Activated CD4-positive, alpha-beta T cell treated with anti-CD3 and anti-CD28 coated beads, Interleukin-2, amount 50 U/mL, for 48 hours (primary cell): Measurements from ENCODE around the gene NCKAP1.
"Not testable (repeated sequence)": the region's sequence is repeated elsewhere in the genome, so short reads cannot be mapped to it uniquely, and the experiment has no call there.

ENCODE experiments used
- DNase-seq, 2 experiments: peaks; one replicate each; pipeline ENCODE4 v3.0.0-alpha.2; 2020

Gene NCKAP1

DNA sequence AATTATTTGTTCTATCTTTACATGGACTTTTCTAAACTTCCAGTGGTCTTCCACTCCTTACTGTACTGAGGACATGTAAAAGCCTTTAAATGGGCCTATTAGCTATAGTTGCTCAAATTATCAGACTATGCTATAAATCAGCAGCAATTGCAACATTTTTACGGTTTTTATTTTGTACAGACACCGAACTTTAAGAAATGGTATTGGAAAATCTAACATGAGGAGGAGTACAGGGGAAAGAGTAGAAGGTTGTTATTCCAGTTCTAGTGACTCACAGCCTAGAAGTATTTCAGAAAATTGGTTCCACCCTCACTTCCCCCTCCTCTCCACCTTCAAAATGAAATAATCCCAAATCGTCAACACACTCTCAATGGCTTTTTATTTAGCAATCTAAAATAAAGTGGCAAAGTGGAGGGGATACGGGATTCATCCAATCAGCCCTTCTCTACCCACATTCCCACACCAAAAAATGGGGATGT is 1.1 kb downstream of the NCKAP1 start:
- no peak for DNase-seq

DNA sequence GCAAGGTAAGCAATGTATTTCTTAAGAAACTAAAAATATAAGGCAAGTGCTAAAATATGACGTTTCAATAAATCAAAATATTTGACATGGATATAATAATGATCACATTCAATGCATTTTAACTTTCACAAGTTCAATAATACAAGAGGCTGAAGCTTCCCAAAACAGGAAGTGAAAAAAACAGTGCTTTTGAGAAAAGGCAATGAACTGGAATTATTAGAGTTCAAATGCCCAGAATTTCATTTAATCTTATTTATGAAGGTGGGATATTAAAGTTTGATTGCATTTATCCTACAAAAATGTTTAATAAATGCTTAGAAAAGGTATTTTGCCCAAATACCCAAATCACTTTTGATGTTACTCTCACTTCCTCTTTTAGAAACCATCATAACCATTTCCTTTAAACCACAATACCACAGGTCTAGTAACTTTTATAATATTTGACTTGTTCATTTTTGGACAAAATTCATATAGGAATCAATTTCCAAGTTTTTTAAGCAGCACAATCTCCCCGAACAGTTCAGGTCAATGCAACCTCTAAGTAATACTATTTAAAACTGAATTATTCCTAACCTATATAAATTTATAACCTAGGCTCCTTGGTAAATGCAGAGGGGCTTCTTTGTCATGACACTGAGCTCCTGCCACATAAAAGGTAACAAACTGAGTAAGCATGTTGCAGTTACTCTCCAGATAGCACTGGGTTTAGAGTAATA is 2.1 kb downstream of the NCKAP1 start:
- DNase-seq, result no peak

DNA sequence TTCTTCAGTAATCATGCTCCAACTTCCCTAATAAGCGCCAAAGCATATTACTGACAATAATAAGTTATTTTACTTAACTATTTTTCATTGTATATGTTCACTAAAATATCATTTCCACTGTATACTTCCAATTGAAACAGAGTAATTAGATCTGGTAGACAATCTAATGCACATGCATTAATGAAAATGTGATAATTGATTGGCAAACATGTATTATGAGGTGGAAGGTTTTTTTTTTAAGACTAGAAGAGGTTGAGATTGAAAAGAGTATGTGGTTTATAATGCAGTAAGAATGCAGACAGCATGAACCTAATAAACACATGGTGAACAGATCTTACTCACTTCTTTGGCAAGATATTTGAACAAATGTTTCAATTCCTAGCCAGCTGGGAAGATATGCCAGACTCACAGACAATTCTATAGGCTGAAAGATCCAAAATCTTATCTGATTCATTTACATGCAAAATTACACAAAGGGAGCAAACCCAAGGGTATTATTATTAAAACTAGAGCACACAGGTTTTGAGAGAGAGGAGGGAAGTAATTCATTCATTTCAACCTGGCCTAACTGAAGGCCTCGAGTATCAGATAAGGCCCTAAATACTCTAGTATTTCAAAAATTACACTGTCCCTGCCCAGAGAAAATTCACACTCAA is 2.8 kb downstream of the NCKAP1 start:
- DNase-seq, result no peak

DNA sequence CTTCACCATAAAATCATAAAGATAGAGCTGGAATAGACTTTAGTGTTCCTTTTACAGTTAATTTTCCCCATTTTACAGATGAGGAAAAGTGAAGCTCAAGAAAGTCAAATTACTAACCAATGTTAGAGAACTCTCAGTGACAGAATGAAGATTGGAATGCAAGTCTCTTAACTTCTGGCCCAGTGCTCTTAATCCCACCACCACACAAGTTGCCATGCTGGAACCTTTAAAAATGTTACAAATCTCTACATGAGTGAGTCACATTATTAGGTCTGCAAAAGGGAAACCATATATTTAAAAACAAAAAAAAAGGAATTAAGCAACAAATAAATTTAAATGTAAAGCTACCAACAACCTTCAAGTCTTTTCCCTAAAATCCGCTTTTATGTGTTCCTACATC is 3.5 kb downstream of the NCKAP1 start:
- no peak for DNase-seq

DNA sequence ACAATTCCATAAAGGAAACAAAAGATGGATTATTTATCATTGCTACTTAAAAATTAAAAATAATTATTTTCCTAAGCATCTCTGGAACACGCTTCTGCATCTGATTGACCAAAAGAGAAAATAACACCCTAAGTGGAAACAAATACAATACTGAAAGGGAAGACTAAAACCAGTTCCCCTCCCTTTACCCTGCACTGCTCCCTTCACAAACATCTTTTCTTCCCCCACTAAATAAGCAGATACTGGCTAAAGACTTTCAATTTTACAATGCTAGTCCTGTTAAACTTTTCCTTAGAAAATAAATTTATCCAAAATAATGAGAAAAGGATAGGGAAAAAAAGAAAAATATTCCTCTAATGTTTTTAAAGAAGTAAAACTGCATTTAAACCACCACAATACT is 4.3 kb downstream of the NCKAP1 start:
- no peak for DNase-seq

DNA sequence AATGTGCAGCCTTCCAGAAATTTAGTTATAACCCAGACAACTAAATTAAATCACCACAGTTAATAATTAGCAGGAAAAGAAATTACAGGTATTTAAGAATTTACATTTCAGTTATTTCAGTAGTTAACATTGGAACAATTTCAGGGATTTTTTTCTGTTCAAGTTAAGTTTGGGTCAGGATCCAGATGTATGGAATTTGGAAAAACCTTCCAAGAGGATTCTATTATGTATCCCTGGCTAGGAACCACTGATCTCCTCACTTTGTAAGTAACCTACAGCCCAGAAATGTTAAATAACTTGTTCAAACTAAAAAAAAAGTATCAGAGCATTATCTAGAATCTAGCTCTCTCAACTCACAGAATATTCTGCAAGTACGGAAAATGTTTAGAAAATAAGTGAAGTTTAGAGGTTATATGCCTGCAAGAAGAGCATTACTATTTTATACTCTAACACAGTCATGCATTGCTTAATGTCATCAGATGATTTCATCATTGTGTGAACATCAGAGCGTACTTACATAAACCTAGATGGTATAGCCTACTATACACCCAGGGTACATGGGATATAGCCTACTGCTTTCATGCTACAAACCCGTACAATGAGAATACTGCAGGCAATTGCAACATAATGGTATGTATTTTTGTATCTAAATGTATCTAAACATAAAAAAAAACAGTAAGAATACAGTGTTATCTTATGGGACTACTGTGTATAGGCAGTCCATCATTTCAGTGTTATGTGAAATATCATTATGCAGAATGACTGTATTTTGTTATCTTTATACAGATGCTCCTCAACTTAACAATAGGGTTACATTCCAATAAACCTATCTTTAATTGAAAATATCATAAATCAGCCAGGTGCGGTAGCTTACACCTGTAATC is 6.1 kb downstream of the NCKAP1 start:
- no peak for DNase-seq

DNA sequence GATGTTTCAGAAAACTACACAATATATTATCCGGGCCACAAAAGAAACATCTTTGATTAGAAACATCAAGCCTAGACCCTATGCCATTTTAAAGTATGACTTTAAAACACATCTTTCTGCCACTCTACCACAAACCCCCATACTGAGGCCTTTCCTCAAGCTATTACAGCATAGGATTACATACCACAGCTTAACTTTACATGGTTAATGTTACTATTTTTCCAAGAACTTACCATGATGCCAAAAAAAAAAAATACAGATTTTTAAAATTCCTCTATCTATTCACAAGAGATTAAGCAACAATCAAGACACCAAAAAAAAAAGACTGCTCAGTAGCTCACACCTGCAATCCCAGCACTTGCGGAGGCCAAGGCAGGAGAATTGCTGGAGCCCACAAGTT is 9.0 kb downstream of the NCKAP1 start:
- DNase-seq, result no peak

DNA sequence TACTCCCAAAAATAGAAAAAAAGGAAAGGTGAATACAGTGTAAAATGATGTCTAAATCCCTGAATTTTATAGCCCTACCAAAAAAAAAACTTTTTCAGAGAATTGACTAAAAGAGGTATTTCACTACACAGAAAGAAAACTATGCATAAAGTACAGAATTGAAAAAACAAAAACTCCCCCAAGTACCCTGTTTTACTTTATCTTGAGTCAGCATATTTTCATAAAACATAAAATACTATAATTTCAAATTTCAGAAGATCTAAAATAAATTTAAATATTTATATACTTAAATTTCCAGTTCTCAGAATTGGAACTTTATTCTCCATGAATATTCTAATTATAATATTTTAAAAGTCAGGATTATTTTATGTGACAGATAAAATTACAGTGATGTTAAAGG is 10.1 kb downstream of the NCKAP1 start:
- no peak for DNase-seq

DNA sequence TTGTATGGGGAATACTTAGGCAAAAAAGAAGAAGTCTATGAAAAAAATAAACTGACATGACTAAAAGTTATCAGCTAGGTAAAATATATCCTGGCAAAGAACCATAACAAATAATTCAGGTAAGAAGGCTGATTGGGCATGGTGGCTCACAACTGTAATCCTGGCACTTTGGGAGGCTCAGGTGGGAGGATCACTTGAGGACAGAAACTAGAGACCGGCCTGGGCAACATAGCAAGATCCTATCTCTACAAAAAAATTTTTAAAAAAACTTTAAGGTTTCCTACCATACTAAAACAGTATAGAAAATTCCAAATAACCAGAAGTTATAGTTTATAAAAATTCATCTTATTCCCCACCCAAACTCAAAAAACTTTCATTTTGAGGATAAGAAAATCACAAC is 10.8 kb downstream of the NCKAP1 start:
- DNase-seq, result no peak

DNA sequence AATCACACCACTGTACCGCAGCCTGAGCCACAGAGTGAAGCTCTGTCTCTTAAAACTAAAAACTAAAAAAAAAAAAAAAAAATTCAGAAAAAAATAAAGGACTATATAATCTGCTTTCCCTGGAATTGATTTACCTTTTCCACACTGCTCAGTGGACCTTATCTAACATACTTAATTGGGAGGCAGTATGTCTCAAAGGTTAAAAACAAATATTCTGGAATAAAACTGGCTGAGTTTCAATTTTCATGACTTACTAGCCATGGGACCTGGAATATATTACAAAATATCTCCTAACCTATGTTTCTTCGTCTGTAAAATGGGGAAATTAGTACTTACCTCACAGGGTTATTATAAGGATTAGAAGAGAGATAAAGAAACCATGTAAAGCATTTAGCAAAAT is 11.8 kb downstream of the NCKAP1 start:
- DNase-seq, result no peak

DNA sequence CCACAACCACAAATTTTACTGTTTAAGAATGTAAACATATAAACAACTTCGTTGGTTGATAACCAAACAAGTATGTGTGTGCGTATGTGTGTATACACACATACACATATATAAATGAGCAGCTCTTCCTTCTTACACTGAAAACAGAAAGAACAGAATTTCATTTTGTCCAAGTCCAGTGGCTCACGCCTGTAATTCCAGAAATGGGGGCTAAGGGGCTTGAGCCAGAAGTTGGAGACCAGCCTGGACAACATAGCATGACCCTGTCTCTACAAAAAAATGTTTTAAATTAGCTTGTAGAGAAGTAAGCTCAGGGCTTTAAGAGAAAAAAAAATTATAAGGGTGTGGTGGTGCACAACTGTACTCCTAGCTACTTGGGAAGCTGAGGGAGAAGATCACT is 12.3 kb downstream of the NCKAP1 start:
- no peak for DNase-seq

DNA sequence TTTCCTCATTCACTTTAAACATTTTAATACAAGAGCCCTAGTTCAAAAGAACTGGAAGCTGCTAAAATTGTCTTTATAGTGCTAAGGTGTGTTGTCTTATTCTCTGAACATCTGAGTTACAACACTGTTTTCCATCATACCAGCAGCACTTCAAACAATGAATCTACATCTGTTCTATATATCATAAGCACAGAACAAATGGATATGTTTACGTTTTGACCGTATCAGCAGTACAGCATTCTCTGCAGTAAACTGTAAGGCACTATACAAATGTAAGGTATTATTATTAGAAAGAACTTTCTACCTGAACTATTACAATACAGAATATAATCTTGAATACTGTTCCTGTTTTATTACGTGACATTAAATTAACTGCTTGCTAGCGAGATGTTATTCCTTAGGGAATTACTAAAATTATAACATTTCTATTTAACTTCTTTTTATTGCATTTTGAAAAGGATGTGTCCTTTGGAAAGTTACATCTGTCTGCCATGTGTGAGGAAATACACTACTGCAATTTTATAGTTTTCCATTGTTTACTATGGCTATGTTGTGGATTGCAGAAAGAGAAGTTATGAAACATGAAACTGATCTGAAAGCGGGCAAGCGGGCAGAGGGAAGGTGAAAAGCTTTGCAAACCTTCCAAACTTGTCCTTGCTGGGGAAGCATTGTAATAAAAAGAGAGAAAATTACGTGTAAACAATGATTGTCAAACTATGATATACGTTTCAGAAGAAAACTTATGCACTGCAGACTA is 13.7 kb downstream of the NCKAP1 start:
- no peak for DNase-seq

DNA sequence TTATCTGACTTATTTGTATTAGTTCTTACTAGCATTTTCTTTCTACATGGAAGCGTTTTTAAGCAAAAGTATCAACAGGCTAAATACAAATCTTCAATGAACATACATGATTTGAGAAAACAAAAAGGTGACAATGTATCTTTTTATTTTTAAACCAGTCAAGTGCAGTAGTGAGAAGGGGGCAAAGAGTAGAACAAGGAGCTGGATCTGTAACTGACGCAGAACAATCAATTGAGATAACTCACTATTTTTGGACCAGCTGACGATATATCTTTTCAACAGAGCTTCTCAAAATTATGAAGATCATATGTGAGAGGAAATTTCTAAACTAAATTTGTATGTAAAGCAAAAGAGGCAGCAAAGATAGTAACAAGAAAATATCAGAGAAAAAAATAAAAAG is 15.5 kb downstream of the NCKAP1 start:
- no peak for DNase-seq

DNA sequence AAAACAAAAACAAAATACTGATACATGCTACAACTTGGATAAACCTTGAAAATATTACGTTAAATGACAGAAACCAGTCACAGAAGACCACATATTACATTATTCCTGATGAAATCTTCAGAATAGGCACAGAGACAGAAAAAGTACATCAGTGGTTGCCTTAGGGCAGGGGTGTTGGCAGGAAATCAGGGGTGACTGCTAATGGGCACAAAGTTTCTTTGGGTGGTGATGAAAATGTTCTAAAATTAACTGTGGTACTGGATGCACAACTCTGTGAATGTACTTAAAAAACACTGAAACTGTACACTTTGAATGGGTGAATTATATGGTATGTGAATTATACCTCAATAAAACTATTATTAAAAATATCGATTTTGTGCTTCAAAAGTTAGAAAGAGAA is 16.6 kb downstream of the NCKAP1 start:
- no peak for DNase-seq

DNA sequence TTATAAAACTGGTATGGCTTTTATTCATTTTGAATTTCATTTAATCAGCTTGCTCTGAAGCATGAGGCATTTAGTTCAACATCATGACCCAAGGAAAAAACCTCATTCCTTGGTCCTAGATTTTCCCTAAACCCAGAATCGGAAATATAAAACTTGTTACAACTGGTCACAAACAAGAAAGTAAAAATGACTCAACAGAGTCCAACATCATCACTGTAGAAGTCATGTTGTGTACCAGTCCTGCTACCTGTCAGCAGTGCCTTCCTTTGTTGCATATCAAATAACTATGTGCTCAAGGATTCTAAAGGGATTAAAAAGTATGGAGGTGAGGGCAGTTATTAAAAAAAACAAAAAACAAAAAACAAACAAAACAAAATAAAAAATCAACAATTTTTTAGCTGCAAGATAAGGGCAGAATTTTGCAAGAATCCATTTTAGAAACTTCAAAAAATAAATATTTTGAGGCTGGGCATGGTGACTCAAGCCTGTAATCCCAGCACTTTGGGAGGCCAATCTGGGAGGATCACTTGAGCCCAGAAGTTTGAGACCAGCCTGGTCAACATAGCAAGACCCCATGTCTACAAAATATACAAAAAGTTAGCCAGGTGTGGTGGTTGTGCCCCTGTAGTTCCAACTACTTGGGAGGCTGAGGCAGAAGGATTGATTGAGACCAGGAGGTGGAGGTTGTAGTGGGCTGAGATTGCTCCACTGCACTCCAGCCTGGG is 18.4 kb downstream of the NCKAP1 start:
- no peak for DNase-seq

DNA sequence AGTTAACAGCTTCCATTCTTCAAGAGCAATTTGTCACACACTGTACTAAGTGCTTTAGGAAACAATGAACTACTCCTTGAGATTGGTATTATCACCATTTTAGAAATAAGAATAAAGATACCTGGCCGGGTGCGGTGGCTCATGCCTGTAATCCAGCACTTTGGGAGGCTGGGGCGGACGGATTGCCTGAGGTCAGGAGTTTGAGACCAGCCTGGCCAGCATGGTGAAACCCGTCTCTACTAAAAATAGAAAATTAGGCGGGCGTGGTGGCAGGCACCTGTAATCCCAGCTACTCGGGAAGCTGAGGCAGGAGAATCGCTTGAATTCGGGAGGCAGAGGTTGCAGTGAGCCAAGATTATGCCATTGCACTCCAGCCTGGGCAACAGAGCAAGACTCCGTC is 20.4 kb downstream of the NCKAP1 start:
- DNase-seq, result not testable (repeated sequence)

DNA sequence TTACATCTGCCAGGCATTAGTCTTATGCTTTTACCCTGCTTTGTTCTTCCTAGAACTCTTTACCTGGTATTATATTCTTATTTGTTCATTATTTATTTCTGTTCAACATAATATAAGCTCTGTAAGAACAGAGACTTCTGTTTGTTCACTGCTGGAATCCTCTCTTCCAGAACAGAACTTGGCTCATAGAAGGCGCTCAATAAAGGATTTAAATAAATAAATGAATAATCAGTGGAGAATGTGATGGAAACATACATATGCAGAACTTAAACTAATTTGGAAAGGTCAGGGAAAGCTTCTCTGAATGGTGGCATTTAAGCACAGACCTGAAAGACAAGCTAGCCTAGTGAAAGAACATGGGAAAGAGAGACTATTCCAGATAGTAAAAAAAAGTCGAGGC is 24.3 kb downstream of the NCKAP1 start:
- DNase-seq, result no peak

DNA sequence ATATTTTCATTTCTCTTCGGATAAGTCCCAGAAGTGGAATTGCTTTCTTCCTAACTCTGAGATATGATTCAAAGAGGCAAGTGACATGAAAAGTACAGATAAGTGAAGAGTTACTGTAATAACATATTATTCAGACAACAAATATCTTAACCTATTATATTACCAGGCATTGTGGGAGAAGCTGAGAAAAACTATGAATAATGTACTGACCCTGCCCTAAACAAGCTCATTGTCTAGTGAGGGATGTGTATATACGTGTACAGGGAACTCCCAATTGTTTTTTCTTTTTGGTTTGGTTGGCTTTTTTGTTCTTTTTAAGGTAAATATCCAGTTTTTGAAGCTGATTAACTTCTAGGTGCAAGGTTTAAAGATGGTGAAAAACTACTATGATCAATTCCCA is 26.5 kb downstream of the NCKAP1 start:
- no peak for DNase-seq

DNA sequence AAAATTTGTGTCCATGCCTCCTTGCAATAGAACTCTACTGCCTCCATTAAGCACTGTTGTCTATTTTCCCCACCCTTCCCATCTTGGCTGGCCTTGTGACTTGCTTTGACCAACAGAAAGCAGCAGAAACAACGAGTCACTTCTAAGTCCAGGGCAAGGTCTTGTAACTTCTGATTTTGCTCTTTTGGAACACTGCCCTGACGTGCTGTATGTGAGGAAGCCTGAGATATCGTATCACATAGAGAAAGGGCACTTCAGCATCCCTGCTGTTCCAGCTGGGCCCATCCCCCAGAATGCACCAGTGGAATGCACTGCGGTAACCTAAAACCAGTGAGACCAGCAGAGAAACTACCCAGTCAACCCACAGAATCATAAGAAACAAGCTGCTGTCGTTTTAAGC is 28.1 kb downstream of the NCKAP1 start:
- DNase-seq, result no peak

DNA sequence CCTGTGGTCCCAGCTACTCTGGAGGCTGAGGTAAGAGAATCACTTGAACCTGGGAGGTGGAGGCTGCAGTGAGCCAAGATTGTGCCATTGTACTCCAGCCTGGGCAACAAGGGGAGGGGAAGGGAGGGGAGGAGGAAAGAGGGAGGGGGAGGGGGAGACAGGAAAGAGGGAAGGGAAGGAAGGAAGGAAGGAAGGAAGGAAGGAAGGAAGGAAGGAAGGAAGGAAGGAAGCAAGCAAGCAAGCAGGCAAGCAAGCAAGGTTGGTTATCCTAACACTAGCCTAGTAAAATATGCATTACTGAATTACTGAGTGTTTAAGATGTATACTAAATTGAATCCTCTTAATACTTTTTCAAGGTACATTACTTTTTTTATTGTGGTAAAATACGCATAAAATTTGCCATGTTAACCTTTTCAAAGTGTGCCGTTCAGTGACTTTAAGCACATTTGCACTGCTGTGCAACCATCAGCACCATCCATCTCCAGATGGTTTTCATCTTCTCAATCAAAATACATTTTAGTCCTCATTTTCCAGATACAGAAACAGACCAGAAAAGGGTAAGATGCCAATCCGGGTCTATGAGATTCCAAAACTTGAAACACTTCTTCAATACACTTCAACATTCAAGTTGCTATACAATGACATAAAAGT is 28.9 kb downstream of the NCKAP1 start:
- DNase-seq, result no peak

DNA sequence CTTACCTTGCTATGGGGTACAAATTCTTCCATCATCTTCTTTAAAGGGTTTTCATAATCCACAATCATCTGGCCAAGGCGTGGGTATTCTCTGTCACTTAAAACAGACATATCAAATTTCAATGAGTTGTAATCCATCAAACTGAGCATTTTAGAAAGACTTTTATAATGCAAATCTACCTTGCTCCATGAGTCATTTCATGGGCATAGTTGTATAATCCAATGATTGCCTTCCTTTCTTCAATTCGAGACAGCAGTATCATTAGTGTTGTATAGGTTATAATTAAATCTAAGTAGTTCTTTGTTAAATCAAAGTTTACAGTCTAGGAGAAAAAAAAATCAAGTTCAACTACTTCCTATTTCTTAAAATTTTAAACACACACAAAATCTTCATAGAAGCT is 36.3 kb downstream of the NCKAP1 start:
- DNase-seq, result no peak

DNA sequence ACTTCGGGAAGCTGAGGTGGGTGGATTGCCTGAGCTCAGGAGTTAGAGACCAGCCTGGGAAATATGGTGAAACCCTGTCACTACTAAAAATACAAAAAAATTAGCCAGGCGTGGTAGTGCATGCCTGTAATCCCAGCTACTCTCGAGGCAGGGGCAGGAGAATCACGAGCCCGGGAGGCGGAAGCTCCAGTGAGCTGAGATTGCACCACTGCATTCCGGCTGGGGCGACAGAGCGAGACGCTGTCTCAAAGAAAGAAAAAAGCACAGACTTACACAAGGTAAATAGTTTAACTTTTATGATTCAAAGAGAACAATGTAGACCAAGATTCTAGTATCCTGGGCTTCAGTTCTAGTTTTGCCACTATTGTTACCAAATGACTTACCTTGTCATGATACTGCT is 37.4 kb downstream of the NCKAP1 start:
- no peak for DNase-seq
